Measurements from ENCODE around the gene FARP1.

GRCh38 chr13:98429081-98429480, 286.2 kb downstream of the FARP1 start:
- TF ChIP-seq, protein P1, sequence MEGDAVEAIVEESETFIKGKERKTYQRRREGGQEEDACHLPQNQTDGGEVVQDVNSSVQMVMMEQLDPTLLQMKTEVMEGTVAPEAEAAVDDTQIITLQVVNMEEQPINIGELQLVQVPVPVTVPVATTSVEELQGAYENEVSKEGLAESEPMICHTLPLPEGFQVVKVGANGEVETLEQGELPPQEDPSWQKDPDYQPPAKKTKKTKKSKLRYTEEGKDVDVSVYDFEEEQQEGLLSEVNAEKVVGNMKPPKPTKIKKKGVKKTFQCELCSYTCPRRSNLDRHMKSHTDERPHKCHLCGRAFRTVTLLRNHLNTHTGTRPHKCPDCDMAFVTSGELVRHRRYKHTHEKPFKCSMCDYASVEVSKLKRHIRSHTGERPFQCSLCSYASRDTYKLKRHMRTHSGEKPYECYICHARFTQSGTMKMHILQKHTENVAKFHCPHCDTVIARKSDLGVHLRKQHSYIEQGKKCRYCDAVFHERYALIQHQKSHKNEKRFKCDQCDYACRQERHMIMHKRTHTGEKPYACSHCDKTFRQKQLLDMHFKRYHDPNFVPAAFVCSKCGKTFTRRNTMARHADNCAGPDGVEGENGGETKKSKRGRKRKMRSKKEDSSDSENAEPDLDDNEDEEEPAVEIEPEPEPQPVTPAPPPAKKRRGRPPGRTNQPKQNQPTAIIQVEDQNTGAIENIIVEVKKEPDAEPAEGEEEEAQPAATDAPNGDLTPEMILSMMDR (IDR thresholded peaks at IDR 0.05) = no peak
- TF ChIP-seq TCF7 (CRISPR knock-in tag; IDR thresholded peaks at IDR 0.05; ENCODE audit: low read depth) = no peak
- no peak for TF ChIP-seq SP1 (CRISPR knock-in tag; conservative IDR thresholded peaks at IDR 0.05)
- TF ChIP-seq MAX (CRISPR knock-in tag; IDR thresholded peaks at IDR 0.05) = no peak
- no peak for TF ChIP-seq TEAD4 (CRISPR knock-in tag; IDR thresholded peaks at IDR 0.05)
- no peak for TF ChIP-seq ZBTB21 (CRISPR knock-in tag; IDR thresholded peaks at IDR 0.05; ENCODE audit: borderline replicate concordance)
- no peak for TF ChIP-seq FOXP4 (CRISPR knock-in tag; IDR thresholded peaks at IDR 0.05)
- TF ChIP-seq E2F4 (CRISPR knock-in tag; IDR thresholded peaks at IDR 0.05; ENCODE audit: borderline replicate concordance, low read depth) = no peak
- no peak for TF ChIP-seq ZNF121 (CRISPR knock-in tag; IDR thresholded peaks at IDR 0.05)
- no peak for TF ChIP-seq ZNF396 (CRISPR knock-in tag; IDR thresholded peaks at IDR 0.05; ENCODE audit: borderline replicate concordance)

Measured in WTC11 (cell line).